Loucy (cell line): Measurements from ENCODE around the gene SCN5A.
A peak's percentile ranks its signal among the peaks of the same experiment; 100 is the strongest.

ENCODE experiments used
- H2AFZ ChIP-seq: fragments of 200-600 bp; sonication (generic); 2 replicates; pipeline ENCODE4 v1.6.0; 2016; ENCODE audit warnings: antibody characterized with exemption, mild to moderate bottlenecking, low read length, moderate library complexity
- H3F3A ChIP-seq: fragments of 200-600 bp; 2 replicates; pipeline ENCODE4 v1.6.0; 2016; ENCODE audit warnings: antibody characterized with exemption, low read depth, mild to moderate bottlenecking
- H3K27me3 ChIP-seq: fragments of 200-600 bp; sonication (generic); 2 replicates; pipeline ENCODE4 v1.6.1; 2014; ENCODE audit warnings: low read length, mild to moderate bottlenecking; ENCODE audit not compliant: insufficient read depth, poor library complexity, severe bottlenecking
- H3K36me3 ChIP-seq: fragments of 200-600 bp; sonication (generic); 2 replicates; pipeline ENCODE4 v1.6.1; 2016; ENCODE audit warnings: low read length; ENCODE audit not compliant: insufficient read depth
- H3K4me1 ChIP-seq: fragments of 200-600 bp; sonication (generic); 2 replicates; pipeline ENCODE4 v1.5.1; 2014; ENCODE audit warnings: low read length, mild to moderate bottlenecking; ENCODE audit not compliant: insufficient read depth, poor library complexity, severe bottlenecking
- H3K4me2 ChIP-seq: fragments of 200-600 bp; sonication (generic); 2 replicates; pipeline ENCODE4 v1.6.0; 2014; ENCODE audit warnings: antibody characterized with exemption, low read length, low read depth, mild to moderate bottlenecking; ENCODE audit not compliant: poor library complexity, severe bottlenecking
- H3K4me3 ChIP-seq: fragments of 200-600 bp; sonication (generic); 2 replicates; pipeline ENCODE4 v1.5.1; 2014; ENCODE audit warnings: low read length, mild to moderate bottlenecking, mixed read lengths; ENCODE audit not compliant: poor library complexity, severe bottlenecking
- H3K79me2 ChIP-seq: fragments of 200-600 bp; sonication (generic); 2 replicates; pipeline ENCODE4 v1.6.1; 2014; ENCODE audit warnings: low read length; ENCODE audit not compliant: insufficient read depth
- H3K9ac ChIP-seq: fragments of 200-600 bp; sonication (generic); 2 replicates; pipeline ENCODE4 v1.6.0; 2014; ENCODE audit warnings: mild to moderate bottlenecking, low read depth, low read length, moderate library complexity; ENCODE audit not compliant: poor library complexity, severe bottlenecking
- H3K9me2 ChIP-seq: fragments of 200-600 bp; sonication (generic); replicated peaks from 2 replicates; pipeline ENCODE4 v1.6.1; 2016; ENCODE audit warnings: low read depth, low read length, mixed read lengths
- H3K9me3 ChIP-seq: fragments of 200-600 bp; sonication (generic); 2 replicates; pipeline ENCODE4 v1.6.1; 2014; ENCODE audit warnings: mild to moderate bottlenecking, antibody characterized with exemption, low read length, low read depth; ENCODE audit not compliant: insufficient read depth
- H4K20me1 ChIP-seq: fragments of 200-600 bp; sonication (generic); 2 replicates; pipeline ENCODE4 v1.6.0; 2014; ENCODE audit warnings: antibody characterized with exemption, low read length, mild to moderate bottlenecking; ENCODE audit not compliant: insufficient read depth, poor library complexity, severe bottlenecking
- EZH2phosphoT487 ChIP-seq: fragments of 200-600 bp; IDR thresholded peaks from 2 replicates; pipeline ENCODE4 v1.6.1; 2018; ENCODE audit warnings: antibody characterized with exemption, mild to moderate bottlenecking, moderate library complexity, borderline replicate concordance
- TF ChIP-seq, protein P1 (sequence below): fragments of 200-600 bp; sonication (generic); conservative IDR thresholded peaks from 2 replicates; pipeline ENCODE4 v1.5.1; 2014; ENCODE audit warnings: mild to moderate bottlenecking, antibody characterized with exemption, low read length

Gene SCN5A

DNA sequence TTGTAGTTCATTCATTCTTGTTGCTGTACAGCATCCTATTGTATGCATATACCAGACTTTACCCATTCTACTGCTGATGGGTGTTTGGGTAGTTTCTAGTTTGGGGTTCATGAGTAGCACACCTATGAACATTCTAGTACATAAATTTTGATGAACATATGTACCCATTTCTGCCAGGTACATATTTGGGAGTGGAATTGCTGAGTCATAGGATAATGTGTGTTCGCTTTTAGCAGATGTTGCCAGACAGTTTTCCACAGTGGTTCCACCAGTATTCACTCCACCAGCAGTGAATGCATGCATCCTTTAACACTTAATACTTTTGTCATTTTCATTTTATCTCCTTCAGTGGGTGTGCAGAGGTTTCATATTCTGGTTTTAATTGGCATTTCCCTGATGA is 3.4 kb upstream of the SCN5A start:
- Histone ChIP-seq H3F3A (no peaks in the 10 kb centered on the region), H3K9me2 (no peaks in the 10 kb centered on the region), H3K36me3 (no peaks in the 10 kb centered on the region), H3K9me3 (no peaks in the 10 kb centered on the region), H3K79me2 (no peaks in the 10 kb centered on the region), H3K4me3 (no peak overlapping the region), H3K27me3 (no peaks in the 10 kb centered on the region), H3K9ac (no peak overlapping the region), H4K20me1 (no peaks in the 10 kb centered on the region), H2AFZ (no peak overlapping the region), H3K4me2 (no peak overlapping the region), H3K4me1 (no peaks in the 10 kb centered on the region)
- TF ChIP-seq, protein P1, sequence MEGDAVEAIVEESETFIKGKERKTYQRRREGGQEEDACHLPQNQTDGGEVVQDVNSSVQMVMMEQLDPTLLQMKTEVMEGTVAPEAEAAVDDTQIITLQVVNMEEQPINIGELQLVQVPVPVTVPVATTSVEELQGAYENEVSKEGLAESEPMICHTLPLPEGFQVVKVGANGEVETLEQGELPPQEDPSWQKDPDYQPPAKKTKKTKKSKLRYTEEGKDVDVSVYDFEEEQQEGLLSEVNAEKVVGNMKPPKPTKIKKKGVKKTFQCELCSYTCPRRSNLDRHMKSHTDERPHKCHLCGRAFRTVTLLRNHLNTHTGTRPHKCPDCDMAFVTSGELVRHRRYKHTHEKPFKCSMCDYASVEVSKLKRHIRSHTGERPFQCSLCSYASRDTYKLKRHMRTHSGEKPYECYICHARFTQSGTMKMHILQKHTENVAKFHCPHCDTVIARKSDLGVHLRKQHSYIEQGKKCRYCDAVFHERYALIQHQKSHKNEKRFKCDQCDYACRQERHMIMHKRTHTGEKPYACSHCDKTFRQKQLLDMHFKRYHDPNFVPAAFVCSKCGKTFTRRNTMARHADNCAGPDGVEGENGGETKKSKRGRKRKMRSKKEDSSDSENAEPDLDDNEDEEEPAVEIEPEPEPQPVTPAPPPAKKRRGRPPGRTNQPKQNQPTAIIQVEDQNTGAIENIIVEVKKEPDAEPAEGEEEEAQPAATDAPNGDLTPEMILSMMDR: no peak
- TF ChIP-seq EZH2phosphoT487: no peak

DNA sequence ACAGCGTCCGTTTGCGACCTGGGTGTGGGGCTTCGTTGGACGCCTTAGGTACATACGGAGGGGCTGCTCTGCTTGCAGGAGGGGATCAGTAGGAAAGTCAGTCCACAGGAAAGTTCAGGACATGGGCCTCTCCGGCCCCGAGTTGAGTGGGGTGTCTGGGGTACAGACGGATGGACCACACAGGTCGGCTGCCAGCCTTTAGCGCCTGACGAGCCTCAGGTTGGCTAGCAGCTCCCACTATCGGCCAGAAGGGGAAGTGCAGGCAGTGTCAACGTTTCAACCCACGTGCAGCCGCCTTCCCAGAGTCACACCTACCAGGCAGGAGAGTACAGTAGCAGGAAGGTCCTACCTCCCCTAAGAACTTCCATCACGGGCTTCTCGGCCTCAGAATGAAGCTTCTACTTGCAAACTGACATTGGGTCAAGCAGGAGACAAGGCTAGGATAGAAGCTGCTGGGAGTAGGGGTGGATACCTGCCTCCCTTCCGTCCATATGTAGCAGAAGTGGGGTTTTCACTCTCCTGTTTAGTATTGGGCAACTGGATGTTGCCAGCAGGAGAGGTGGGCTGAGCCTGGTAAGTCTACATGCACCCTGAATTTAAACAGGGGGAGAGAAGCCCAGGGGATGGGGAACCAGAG is 1.8 kb upstream of the SCN5A start:
- no peaks in the 10 kb centered on the region for H3K9me3 ChIP-seq
- H4K20me1 ChIP-seq: no peaks in the 10 kb centered on the region
- H3K27me3 ChIP-seq: no peaks in the 10 kb centered on the region
- H3K79me2 ChIP-seq: no peaks in the 10 kb centered on the region
- no peaks in the 10 kb centered on the region for H3K4me1 ChIP-seq
- H3K36me3 ChIP-seq: no peaks in the 10 kb centered on the region
- TF ChIP-seq EZH2phosphoT487: no peak
- TF ChIP-seq, protein P1: peak; percentile 94
- no peak overlapping the region for H3K4me3 ChIP-seq
- H3K9ac ChIP-seq: no peak overlapping the region
- H2AFZ ChIP-seq: 0 out of 2 replicates have a peak overlapping the region, but pooled peaks have one; percentile 18
- H3K4me2 ChIP-seq: no peak overlapping the region
- H3K9me2 ChIP-seq: no peaks in the 10 kb centered on the region
- H3F3A ChIP-seq: no peaks in the 10 kb centered on the region

DNA sequence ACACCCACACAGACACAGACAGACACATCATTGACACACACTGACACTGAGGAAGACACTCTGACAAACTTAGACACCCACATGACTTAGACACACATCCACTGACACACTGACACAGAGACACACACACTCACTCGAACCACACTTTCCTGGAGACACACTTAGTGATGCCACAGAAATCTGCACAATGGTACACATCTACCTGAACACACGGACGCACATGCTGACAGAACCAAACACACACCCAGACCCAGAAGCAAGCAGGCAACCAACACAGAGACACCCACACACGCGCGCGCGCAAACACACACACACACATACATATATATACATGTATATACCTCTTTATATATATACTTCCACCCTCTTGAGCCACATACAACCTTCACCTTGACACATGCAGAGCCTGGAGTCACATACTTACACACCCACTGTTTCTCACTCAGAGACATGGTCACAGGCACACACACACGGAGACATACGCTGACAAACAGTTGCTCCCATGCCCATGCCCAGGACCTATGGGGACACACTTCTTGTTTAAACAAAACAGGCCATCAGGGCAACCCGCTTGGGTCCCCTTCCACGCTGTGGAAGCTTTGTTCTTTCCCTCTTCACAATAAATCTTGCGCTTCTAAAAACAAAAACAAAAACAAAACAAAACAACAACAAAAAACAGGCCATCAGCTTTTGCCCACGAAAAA is 913 bp upstream of the SCN5A start:
- Histone ChIP-seq H3K27me3 (no peaks in the 10 kb centered on the region), H3K4me2 (peak overlapping the region; percentile 24), H3K4me3 (no peak overlapping the region)

More for the DNA sequence above, 913 bp upstream of the SCN5A start:
- Histone ChIP-seq H3K9me2 (no peaks in the 10 kb centered on the region), H3K9ac (no peak overlapping the region), H3K79me2 (no peaks in the 10 kb centered on the region), H4K20me1 (no peaks in the 10 kb centered on the region), H3K4me1 (no peaks in the 10 kb centered on the region), H3F3A (no peaks in the 10 kb centered on the region), H3K36me3 (no peaks in the 10 kb centered on the region), H3K9me3 (no peaks in the 10 kb centered on the region), H2AFZ (0 out of 2 replicates have a peak overlapping the region, but pooled peaks have one; percentile 18)
- TF ChIP-seq, protein P1: no peak
- TF ChIP-seq EZH2phosphoT487: no peak
